Measurements from ENCODE around the gene CXCL9.
A peak's percentile ranks its signal among the peaks of the same experiment; 100 is the strongest.

GRCh38 chr4:75995727-75996126 lies 11.6 kb downstream of the CXCL9 start:
- TF ChIP-seq CTCF (conservative IDR thresholded peaks at IDR 0.05; ENCODE audit: low read length) (peak; percentile 63), EZH2phosphoT487 (IDR thresholded peaks at IDR 0.05; ENCODE audit: borderline replicate concordance) (no peak)

Measured in Loucy (cell line).